Medulla oblongata (tissue), 1 donor: ENCODE measurements around the gene SMIM28.

Source experiments
- DNase-seq: peaks from one replicate; pipeline ENCODE4 v3.0.0-alpha.2; 2015; ENCODE audit errors: extremely low spot score

Gene SMIM28

GRCh38 chr6:138430361-138431145 lies 52.8 kb downstream of the SMIM28 start:
- DNase-seq: peak; percentile 71

GRCh38 chr6:138431256-138432062 lies 53.8 kb downstream of the SMIM28 start:
- DNase-seq: peak; percentile 63

- DNase-seq: peak; percentile 38
These were observed 54.3 kb downstream of the SMIM28 start for GRCh38 chr6:138432063-138432356.
